DOHH2 (cell line): ENCODE data around the gene GREB1L.
A peak's percentile ranks its signal among the peaks of the same experiment; 100 is the strongest.

Experiments
- H3F3A ChIP-seq: fragments of 200-600 bp; sonication (generic), shearing (Covaris generic); 2 replicates; pipeline ENCODE4 v1.6.0; 2016; ENCODE audit warnings: antibody characterized with exemption, mild to moderate bottlenecking; ENCODE audit not compliant: control insufficient read depth, insufficient read depth
- H3K27ac ChIP-seq: fragments of 200-600 bp; sonication (generic); 2 replicates; pipeline ENCODE4 v1.5.1; 2014; ENCODE audit warnings: low read depth, mild to moderate bottlenecking, low read length, moderate library complexity
- H3K27me3 ChIP-seq: fragments of 200-600 bp; sonication (generic); 2 replicates; pipeline ENCODE4 v1.6.1; 2014; ENCODE audit warnings: mild to moderate bottlenecking, low read length, mixed read lengths; ENCODE audit not compliant: control insufficient read depth
- H3K36me3 ChIP-seq: fragments of 200-600 bp; sonication (generic); 2 replicates; pipeline ENCODE4 v1.6.1; 2014; ENCODE audit warnings: mild to moderate bottlenecking, low read length, moderate library complexity, mixed read lengths; ENCODE audit not compliant: control insufficient read depth
- H3K4me1 ChIP-seq: fragments of 200-600 bp; sonication (generic); 2 replicates; pipeline ENCODE4 v1.6.1; 2014; ENCODE audit warnings: mild to moderate bottlenecking, low read length, mixed read lengths; ENCODE audit not compliant: control insufficient read depth
- H3K4me2 ChIP-seq: fragments of 200-600 bp; sonication (generic); 2 replicates; pipeline ENCODE4 v1.6.0; 2014; ENCODE audit warnings: mild to moderate bottlenecking, low read length, moderate library complexity
- H3K4me3 ChIP-seq: fragments of 200-600 bp; sonication (generic); 2 replicates; pipeline ENCODE4 v1.5.1; 2014; ENCODE audit warnings: mild to moderate bottlenecking, low read length, mixed read lengths
- H3K79me2 ChIP-seq: fragments of 200-600 bp; sonication (generic); 2 replicates; pipeline ENCODE4 v1.6.1; 2014; ENCODE audit warnings: mild to moderate bottlenecking, low read length, mixed read lengths; ENCODE audit not compliant: control insufficient read depth
- H3K9me2 ChIP-seq: fragments of 200-600 bp; sonication (generic); replicated peaks from 2 replicates; pipeline ENCODE4 v1.6.1; 2014; ENCODE audit warnings: mild to moderate bottlenecking, low read length, mixed read lengths; ENCODE audit not compliant: control insufficient read depth
- H3K9me3 ChIP-seq: fragments of 200-600 bp; sonication (generic); 2 replicates; pipeline ENCODE4 v1.6.1; 2014; ENCODE audit warnings: antibody characterized with exemption, low read length, mixed read lengths; ENCODE audit not compliant: control insufficient read depth, insufficient read depth
- H4K20me1 ChIP-seq: fragments of 200-600 bp; sonication (generic); 2 replicates; pipeline ENCODE4 v1.6.0; 2014; ENCODE audit warnings: low read depth, mild to moderate bottlenecking, antibody characterized with exemption, low read length, moderate library complexity; ENCODE audit not compliant: control insufficient read depth, insufficient read depth
- CTCF ChIP-seq: fragments of 200-600 bp; sonication (generic); IDR thresholded peaks from one replicate; pipeline ENCODE4 v1.5.1; 2014; ENCODE audit warnings: antibody characterized with exemption, mild to moderate bottlenecking, low read depth, low read length; ENCODE audit not compliant: poor library complexity, severe bottlenecking
- EZH2phosphoT487 ChIP-seq: fragments of 200-600 bp; sonication (generic); IDR thresholded peaks from 2 replicates; pipeline ENCODE4 v1.6.1; 2017; ENCODE audit warnings: borderline replicate concordance, mild to moderate bottlenecking, antibody characterized with exemption, low read length, moderate library complexity, mixed read lengths

Gene GREB1L

GRCh38 chr18:21441670-21442069 lies 199.6 kb downstream of the GREB1L start:
- H3K4me2 ChIP-seq: no peak overlapping the region
- no peaks in the 10 kb centered on the region for H3K9me3 ChIP-seq
- H3K4me1 ChIP-seq: no peaks in the 10 kb centered on the region
- H3K4me3 ChIP-seq: no peak overlapping the region
- TF ChIP-seq EZH2phosphoT487 (no peak), CTCF (no peak)
- H3F3A ChIP-seq: no peaks in the 10 kb centered on the region
- H4K20me1 ChIP-seq: no peaks in the 10 kb centered on the region
- peaks cover 8% of the 10 kb centered on the region; the same call in 1 of the 2 replicates for H3K27me3 ChIP-seq
- no peaks in the 10 kb centered on the region for H3K9me2 ChIP-seq
- H3K27ac ChIP-seq: no peak overlapping the region
- no peaks in the 10 kb centered on the region for H3K36me3 ChIP-seq
- no peaks in the 10 kb centered on the region for H3K79me2 ChIP-seq

DNA sequence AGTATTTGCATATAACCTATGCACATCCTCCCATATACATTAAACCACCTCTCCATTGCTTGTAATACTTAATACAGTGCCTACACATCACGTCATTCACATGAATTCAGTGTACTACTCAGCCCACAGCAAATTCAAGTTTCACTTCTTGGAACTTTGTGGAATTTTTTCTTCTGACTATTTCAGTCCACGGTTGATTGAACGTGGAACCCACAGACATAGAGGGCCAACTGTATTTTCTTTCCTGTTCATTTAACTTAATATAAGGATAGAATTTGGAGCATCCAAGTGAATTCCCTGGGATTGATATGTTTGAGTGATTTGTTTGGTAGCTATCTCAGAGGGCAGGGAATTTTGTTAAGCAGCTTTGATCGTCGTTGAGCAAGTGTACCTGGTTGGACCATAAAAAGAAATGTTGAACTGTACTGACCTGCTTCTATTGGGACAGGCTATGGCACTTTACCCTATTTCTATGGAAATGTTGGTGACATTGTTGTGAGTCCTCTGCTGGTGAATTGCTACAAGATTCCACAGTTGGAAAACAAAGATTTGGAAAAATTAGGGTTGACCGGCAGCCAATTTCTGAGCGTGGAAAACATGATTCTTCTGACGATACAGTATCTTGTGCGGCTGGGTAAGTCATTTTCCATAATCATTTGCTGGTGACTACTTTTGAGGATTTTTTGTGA lies 201.9 kb downstream of the GREB1L start:
- no peak for TF ChIP-seq EZH2phosphoT487
- TF ChIP-seq CTCF: no peak
- no peak overlapping the region for H3K27ac ChIP-seq
- no peaks in the 10 kb centered on the region for H4K20me1 ChIP-seq
- H3K79me2 ChIP-seq: no peaks in the 10 kb centered on the region
- no peak overlapping the region for H3K4me2 ChIP-seq
- H3K36me3 ChIP-seq: no peaks in the 10 kb centered on the region
- H3K27me3 ChIP-seq: peaks cover 12% of the 10 kb centered on the region
- H3K9me2 ChIP-seq: no peaks in the 10 kb centered on the region
- H3F3A ChIP-seq: no peaks in the 10 kb centered on the region
- no peaks in the 10 kb centered on the region for H3K4me1 ChIP-seq
- H3K4me3 ChIP-seq: no peak overlapping the region
- H3K9me3 ChIP-seq: no peaks in the 10 kb centered on the region

GRCh38 chr18:21444465-21445212 lies 202.6 kb downstream of the GREB1L start:
- no peaks in the 10 kb centered on the region for H3F3A ChIP-seq
- TF ChIP-seq CTCF (peak; percentile 73), EZH2phosphoT487 (no peak)

More at GRCh38 chr18:21444465-21445212, 202.6 kb downstream of the GREB1L start:
- Histone ChIP-seq H3K9me2 (no peaks in the 10 kb centered on the region), H3K4me3 (no peak overlapping the region), H3K79me2 (no peaks in the 10 kb centered on the region), H3K9me3 (no peaks in the 10 kb centered on the region), H4K20me1 (no peaks in the 10 kb centered on the region), H3K27me3 (peaks cover 15% of the 10 kb centered on the region), H3K4me2 (no peak overlapping the region), H3K27ac (no peak overlapping the region), H3K4me1 (no peaks in the 10 kb centered on the region), H3K36me3 (no peaks in the 10 kb centered on the region)
